Calu3 (cell line): ENCODE results near the gene INTS1. TPM values are rescaled to one million over a fixed set of nuclear protein-coding genes. Genes with fewer than 3 reads are reported as not detected.
"Not testable (repeated sequence)": the region's sequence is repeated elsewhere in the genome, so short reads cannot be mapped to it uniquely, and the experiment has no call there.

Experiments
- BruUV-seq: library from RNA; stranded (reverse); fragments of 400-500 nt; replicated peaks from 2 replicates; lab custom pipeline; 2021; lab: Mats Ljungman, UMichigan
- CTCF ChIA-PET: fragments of 300-600 bp; sonication (Branson Sonifier 250); formaldehyde crosslinking; loops from one replicate; lab custom pipeline; 2022; ENCODE audit warnings: antibody characterized with exemption; lab: Charles Lee
- DNase-seq: peaks from one replicate; pipeline ENCODE4 v3.0.0; 2022
- H3K27ac Mint-ChIP-seq: one replicate; pipeline ENCODE4 v1.8.0; 2022; ENCODE audit warnings: mixed read lengths; ENCODE audit not compliant: unreplicated experiment
- H3K27me3 Mint-ChIP-seq: one replicate; pipeline ENCODE4 v1.8.0; 2022; ENCODE audit warnings: mixed read lengths; ENCODE audit not compliant: unreplicated experiment
- H3K36me3 Mint-ChIP-seq: one replicate; pipeline ENCODE4 v1.8.0; 2022; ENCODE audit warnings: mild to moderate bottlenecking, moderate library complexity, mixed read lengths; ENCODE audit not compliant: insufficient read depth, unreplicated experiment
- H3K4me1 Mint-ChIP-seq: one replicate; pipeline ENCODE4 v1.8.0; 2022; ENCODE audit warnings: mild to moderate bottlenecking, low read depth, mixed read lengths; ENCODE audit not compliant: unreplicated experiment
- H3K4me3 Mint-ChIP-seq: one replicate; pipeline ENCODE4 v1.8.0; 2022; ENCODE audit warnings: mild to moderate bottlenecking, low read depth, moderate library complexity, mixed read lengths; ENCODE audit not compliant: unreplicated experiment
- H3K9me3 Mint-ChIP-seq: one replicate; pipeline ENCODE4 v1.8.0; 2022; ENCODE audit warnings: low read depth, mixed read lengths; ENCODE audit not compliant: unreplicated experiment
- CTCF ChIP-seq: fragments of 200-600 bp; IDR thresholded peaks from one replicate; pipeline ENCODE4 v1.8.0; 2022; ENCODE audit warnings: antibody characterized with exemption; ENCODE audit not compliant: unreplicated experiment
- intact Hi-C: fragments of 100-400 bp; cut with micrococcal nuclease; formaldehyde crosslinking; loops from one replicate; pipeline ENCODE4 v1.10.0; 2022; ENCODE audit not compliant: unreplicated experiment
- total RNA-seq: library from RNA; stranded (reverse); gene quantifications from 2 replicates; pipeline ENCODE4 v1.2.3, GENCODE V29; 2022

Gene INTS1
- total RNA-seq, 1 experiment from 2014 or later = 192 TPM

- H3K36me3 Mint-ChIP-seq = peaks cover 70% of the 10 kb centered on the region
- CTCF ChIA-PET = no interaction called here
- intact Hi-C loops = no loop called here
- no peaks in the 10 kb centered on the region for H3K4me1 Mint-ChIP-seq
- H3K27me3 Mint-ChIP-seq = no peaks in the 10 kb centered on the region
- no peaks in the 10 kb centered on the region for H3K9me3 Mint-ChIP-seq
- no peak overlapping the region for H3K4me3 Mint-ChIP-seq
- no peak overlapping the region for H3K27ac Mint-ChIP-seq
- no peak for DNase-seq
- BruUV-seq = no TSS peak
- TF ChIP-seq CTCF = no peak
Observed at GRCh38 chr7:1445341-1445740, 58.8 kb downstream of the INTS1 start.

- no peaks in the 10 kb centered on the region for H3K9me3 Mint-ChIP-seq
- BruUV-seq = no TSS peak
Observed at GRCh38 chr7:1444925-1445322, 59.3 kb downstream of the INTS1 start.

GRCh38 chr7:1444214-1444924, 59.8 kb downstream of the INTS1 start:
- no TSS peak for BruUV-seq
- no peak overlapping the region for H3K4me3 Mint-ChIP-seq
- H3K4me1 Mint-ChIP-seq = no peaks in the 10 kb centered on the region
- no peaks in the 10 kb centered on the region for H3K27me3 Mint-ChIP-seq
- TF ChIP-seq CTCF = no peak
- no peaks in the 10 kb centered on the region for H3K9me3 Mint-ChIP-seq
- no peak for DNase-seq
- intact Hi-C loops = no loop called here
- peaks cover 77% of the 10 kb centered on the region for H3K36me3 Mint-ChIP-seq
- no peak overlapping the region for H3K27ac Mint-ChIP-seq
- CTCF ChIA-PET = no interaction called here

More at GRCh38 chr7:1444925-1445322, 59.3 kb downstream of the INTS1 start:
- intact Hi-C loops = no loop called here
- H3K36me3 Mint-ChIP-seq = peaks cover 74% of the 10 kb centered on the region
- no peak for DNase-seq
- CTCF ChIA-PET = no interaction called here
- no peak for TF ChIP-seq CTCF
- H3K4me3 Mint-ChIP-seq = no peak overlapping the region
- H3K27ac Mint-ChIP-seq = no peak overlapping the region
- H3K27me3 Mint-ChIP-seq = no peaks in the 10 kb centered on the region
- H3K4me1 Mint-ChIP-seq = no peaks in the 10 kb centered on the region

GRCh38 chr7:1443587-1444200, 60.5 kb downstream of the INTS1 start:
- DNase-seq, intact Hi-C loops, BruUV-seq, CTCF ChIA-PET, H3K4me1 Mint-ChIP-seq, H3K4me3 Mint-ChIP-seq, H3K9me3 Mint-ChIP-seq, H3K27me3 Mint-ChIP-seq, H3K27ac Mint-ChIP-seq: not testable (repeated sequence)
- H3K36me3 Mint-ChIP-seq = peaks cover 78% of the 10 kb centered on the region
